Fibroblast of the aortic adventitia (primary cell): ENCODE results near the gene DLGAP1. TPM values are rescaled to one million over a fixed set of nuclear protein-coding genes. Genes with fewer than 3 reads are reported as not detected.

Experiments
- DNase-seq: peaks from one replicate; pipeline ENCODE4 v3.0.0-alpha.2; 2010; ENCODE audit warnings: low read depth
- H3K4me3 ChIP-seq: 2 replicates; pipeline ENCODE4 v1.5.1; 2011; ENCODE audit warnings: low read depth, mild to moderate bottlenecking, control low read depth, low read length, moderate library complexity
- total RNA-seq: library from RNA; depleted of rRNA; stranded (reverse); fragments of >200 nt; gene quantifications from 2 replicates; pipeline ENCODE4 v1.2.3, GENCODE V29; 2012; ENCODE audit warnings: low replicate concordance
- TF ChIP-seq, protein P1 (sequence below): IDR thresholded peaks from 2 replicates; pipeline ENCODE4 v1.5.1; 2011; ENCODE audit warnings: mild to moderate bottlenecking, low read length, control low read depth, inconsistent platforms; ENCODE audit not compliant: insufficient read depth

DLGAP1 gene
- total RNA-seq, 1 donor: 1.4 TPM

DNA sequence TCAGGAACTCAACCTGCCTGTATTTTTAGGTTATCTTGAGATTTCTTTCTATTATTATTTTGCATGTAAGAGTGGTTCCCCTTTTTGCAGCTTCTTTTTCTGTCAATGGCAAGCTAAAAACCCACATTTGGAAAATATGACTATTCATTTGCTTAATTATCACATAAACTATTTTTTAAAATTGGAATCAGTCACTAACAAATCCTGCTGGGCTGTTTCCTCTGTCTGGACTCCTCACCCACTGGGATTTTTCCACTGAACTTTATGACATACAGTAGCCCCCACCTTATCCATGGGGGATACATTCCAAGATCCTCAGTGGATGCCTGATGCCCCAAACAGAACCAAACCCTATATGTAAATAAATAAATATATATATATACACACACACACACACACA lies 447.3 kb downstream of the DLGAP1 start:
- no peak overlapping the region for H3K4me3 ChIP-seq
- no peak for DNase-seq
- TF ChIP-seq, protein P1, sequence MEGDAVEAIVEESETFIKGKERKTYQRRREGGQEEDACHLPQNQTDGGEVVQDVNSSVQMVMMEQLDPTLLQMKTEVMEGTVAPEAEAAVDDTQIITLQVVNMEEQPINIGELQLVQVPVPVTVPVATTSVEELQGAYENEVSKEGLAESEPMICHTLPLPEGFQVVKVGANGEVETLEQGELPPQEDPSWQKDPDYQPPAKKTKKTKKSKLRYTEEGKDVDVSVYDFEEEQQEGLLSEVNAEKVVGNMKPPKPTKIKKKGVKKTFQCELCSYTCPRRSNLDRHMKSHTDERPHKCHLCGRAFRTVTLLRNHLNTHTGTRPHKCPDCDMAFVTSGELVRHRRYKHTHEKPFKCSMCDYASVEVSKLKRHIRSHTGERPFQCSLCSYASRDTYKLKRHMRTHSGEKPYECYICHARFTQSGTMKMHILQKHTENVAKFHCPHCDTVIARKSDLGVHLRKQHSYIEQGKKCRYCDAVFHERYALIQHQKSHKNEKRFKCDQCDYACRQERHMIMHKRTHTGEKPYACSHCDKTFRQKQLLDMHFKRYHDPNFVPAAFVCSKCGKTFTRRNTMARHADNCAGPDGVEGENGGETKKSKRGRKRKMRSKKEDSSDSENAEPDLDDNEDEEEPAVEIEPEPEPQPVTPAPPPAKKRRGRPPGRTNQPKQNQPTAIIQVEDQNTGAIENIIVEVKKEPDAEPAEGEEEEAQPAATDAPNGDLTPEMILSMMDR: no peak

DNA sequence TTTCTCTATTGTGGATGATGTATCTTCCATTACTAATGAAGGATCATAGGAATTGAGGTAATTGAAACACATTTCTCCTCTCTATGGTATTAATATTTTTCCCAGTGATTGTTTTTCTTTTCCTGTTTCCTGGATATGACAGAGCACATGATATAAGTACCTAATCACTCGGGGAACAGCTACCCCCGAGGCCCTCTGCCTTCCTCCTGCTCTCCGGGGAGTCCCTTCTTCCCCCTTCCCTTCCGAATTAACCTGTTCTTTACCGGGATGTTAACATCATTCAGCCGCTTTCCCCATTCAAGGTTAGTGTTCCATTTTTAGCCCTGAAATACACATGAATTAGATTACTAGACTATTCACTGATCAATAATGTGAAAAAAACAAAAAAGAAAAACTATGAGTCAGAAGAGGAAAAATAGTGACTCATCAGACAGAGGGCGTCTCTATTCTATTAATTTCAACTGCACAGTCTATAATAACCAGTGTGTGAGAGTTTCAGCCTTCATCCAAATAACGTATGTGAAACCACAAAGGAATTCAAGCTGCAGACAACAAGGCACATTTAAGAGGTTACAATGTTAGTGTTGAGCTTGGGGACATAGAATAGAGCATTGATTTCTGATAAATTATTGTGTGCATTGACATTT lies 450.8 kb downstream of the DLGAP1 start:
- TF ChIP-seq, protein P1: no peak
- DNase-seq: peak; percentile 34

DNA sequence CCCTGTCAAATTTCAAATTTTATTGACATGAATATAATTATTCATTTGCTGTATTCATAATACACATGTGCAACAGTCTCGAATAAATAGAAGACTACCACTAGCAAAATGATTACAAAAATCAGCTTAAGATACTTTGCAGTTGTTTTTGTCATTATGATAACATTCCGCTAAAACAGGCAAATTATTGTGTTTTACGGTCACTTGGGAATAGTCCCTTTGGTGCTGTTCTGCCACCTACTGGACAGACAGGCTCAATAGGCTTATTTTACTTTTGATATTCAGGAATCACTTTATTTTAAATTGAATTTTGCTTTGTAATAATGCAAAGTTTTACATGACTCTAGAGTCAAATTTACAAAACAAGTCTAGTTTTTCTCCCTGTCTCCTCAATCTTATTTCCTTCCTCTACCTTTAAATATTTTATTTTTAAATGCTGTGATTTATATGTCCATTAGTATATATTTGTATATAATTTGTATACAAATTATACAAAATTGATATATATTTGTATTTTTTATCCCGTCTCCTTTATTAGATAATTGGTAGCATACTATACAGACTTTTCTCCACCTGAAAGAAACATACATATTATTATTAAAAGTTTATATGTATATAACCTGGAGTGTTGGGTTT lies 456.3 kb downstream of the DLGAP1 start:
- DNase-seq: peak; percentile 83
- TF ChIP-seq, protein P1: peak; percentile 83
- H3K4me3 ChIP-seq: no peak overlapping the region

More for the DNA sequence above, 450.8 kb downstream of the DLGAP1 start:
- no peak overlapping the region for H3K4me3 ChIP-seq

DNA sequence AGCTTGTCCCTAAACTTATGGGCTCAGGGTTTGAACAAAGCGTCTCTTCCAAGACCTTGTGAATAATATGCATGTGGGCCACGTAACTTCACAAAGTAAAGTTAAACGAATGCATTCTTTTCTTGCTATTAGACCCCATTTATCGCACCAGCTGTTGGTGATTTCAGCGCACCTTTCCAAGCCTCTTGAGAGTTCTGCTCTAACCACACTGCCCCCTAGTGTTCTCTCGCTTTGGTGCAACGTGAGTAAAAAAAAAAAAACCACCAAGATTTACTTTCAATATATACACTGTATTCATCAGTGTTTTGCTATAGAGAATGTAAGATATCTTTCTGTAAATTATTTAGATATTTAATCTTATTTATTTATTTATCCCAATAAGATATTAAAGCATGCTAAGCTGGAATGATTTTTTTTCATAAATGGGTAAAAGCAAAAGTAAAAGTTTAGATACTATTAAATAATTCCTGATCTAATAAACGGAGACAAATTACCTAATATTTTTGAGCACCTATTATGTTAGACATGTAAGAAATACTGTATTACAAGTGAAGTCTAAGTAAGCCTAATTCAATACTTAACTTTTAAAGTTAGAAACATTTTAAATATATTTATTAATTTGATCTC lies 459.5 kb downstream of the DLGAP1 start:
- peak; percentile 90 for DNase-seq
- TF ChIP-seq, protein P1: peak; percentile 91
- no peak overlapping the region for H3K4me3 ChIP-seq

DNA sequence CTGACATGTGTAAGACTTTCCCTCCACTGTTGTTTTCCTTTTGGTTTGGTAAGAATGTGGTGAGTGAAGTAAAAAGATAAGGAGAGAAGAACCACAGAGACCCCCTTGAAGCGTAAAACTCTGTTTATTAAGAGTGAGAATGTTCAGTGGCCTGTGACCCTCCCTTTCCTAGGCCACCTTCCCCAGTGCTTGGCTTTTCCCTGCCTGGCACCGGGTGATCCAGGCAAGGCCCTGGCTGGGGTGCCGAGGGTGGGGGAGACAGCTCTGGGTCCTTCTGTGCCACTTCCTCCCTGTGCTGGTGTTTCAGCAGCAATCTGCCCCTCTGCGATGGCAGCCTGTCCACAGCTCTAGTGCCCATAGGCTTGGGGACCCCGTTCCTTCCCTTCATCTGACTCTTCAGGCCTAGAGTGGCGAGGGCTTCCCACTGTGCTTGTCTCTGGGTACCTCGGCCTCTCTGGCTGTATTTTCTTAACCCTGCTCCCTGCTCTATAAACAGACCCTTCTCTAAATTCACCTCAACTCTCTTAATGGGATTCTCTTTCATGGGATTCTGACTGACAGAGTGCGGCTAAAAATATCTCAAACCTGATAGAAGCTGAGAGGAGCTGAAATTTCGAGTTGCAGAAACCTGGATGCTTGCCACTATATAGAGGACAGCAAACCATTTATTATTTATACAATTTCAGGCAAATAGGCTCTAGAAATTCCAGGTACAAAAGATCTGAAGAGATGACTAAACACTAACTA lies 461.0 kb downstream of the DLGAP1 start:
- TF ChIP-seq, protein P1: no peak
- no peak overlapping the region for H3K4me3 ChIP-seq
- no peak for DNase-seq

DNA sequence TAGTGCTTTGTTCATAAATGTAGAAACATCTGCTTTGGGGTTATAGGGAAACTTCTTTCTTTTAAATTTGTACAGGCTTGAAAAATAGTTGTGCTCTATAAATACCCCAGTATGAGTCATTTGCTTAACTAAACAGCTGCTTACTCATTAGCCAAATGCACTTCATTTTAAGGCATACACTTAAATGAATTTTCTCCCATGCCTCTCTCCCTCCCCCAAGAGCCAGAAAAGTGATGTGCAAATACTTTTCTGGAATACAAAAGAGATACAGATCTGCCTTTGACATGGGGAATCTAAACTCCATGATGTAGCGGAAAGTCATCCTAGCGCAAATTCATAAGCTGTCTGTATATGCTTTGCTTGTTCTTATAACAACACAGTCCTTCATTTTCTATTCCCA lies 469.4 kb downstream of the DLGAP1 start:
- no peak overlapping the region for H3K4me3 ChIP-seq
- TF ChIP-seq, protein P1: no peak
- DNase-seq: peak; percentile 56
